ENCODE measurements around the gene CCDC13. TPM values are rescaled to one million over a fixed set of nuclear protein-coding genes. Genes with fewer than 3 reads are reported as not detected.

CCDC13 gene
- total and polyA plus RNA-seq, 2 experiments from 2014 or later, result 0.22 to 1.1 TPM

- Histone ChIP-seq H3K9me2 (ENCODE audit: insufficient read depth) (no peaks in the 10 kb centered on the region), H2AFZ (no peak overlapping the region), H3K4me2 (ENCODE audit: unreplicated experiment) (no peak overlapping the region), H3K36me3 (ENCODE audit: low read depth) (no peaks in the 10 kb centered on the region), H3K79me2 (ENCODE audit: insufficient read depth) (no peaks in the 10 kb centered on the region), H3K27ac (no peak overlapping the region), H3K4me1 (ENCODE audit: insufficient read depth) (peaks cover 3% of the 10 kb centered on the region; the same call in 1 of the 2 replicates), H3K27me3 (replicated peaks; ENCODE audit: insufficient read depth) (no peaks in the 10 kb centered on the region), H3K4me3 (no peak overlapping the region), H3K9ac (no peak overlapping the region), H3F3A (ENCODE audit: insufficient read depth) (peaks cover 12% of the 10 kb centered on the region; the same call in 1 of the 2 replicates), H3K9me3 (ENCODE audit: low read depth) (no peaks in the 10 kb centered on the region), H4K20me1 (ENCODE audit: insufficient read depth) (no peaks in the 10 kb centered on the region)
- no peak for TF ChIP-seq EZH2 (IDR thresholded peaks at IDR 0.05; ENCODE audit: insufficient read depth, poor library complexity, severe bottlenecking)
- no peak for TF ChIP-seq EZH2phosphoT487 (IDR thresholded peaks at IDR 0.05; ENCODE audit: insufficient read depth, low read depth)
- in situ Hi-C loops (cut with MboI), result no loop called here
- DNase-seq, result peak; percentile 65
- 39% methylated on average over 5 of the region's 5 CpGs for WGBS, 2 experiments (ENCODE audit: low coverage in 1 of 2, low lambda C conversion rate in 2 of 2, missing lambda C conversion rate in 2 of 2)
These were observed 17.1 kb downstream of the CCDC13 start for GRCh38 chr3:42755681-42756578.

DNA sequence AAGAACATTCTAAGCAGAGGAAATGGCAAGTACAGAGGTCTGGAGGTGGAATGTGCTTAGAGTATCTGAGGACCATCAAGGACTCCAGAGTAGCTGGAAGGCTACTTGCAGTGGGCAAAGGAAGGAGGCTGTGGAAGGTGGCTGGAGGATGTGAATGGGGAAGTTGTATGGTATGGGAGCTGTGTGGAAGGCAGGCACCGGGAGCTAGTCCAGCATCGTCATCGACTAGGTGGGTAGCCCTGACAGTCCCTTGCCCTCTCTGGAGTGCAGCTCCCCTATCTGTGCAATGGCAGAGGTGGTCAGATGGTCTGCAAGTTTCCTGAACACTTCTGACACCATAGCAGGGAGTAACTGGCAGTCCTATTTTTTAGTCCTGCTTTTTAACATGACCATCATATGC is 19.3 kb downstream of the CCDC13 start:
- H3K36me3 ChIP-seq (ENCODE audit: low read depth), result no peaks in the 10 kb centered on the region
- no peaks in the 10 kb centered on the region for H3K9me2 ChIP-seq (ENCODE audit: insufficient read depth)
- no peaks in the 10 kb centered on the region for H4K20me1 ChIP-seq (ENCODE audit: insufficient read depth)
- H3K4me2 ChIP-seq (ENCODE audit: unreplicated experiment), result no peak overlapping the region
- H3K4me1 ChIP-seq (ENCODE audit: insufficient read depth), result no peaks in the 10 kb centered on the region
- H3K27me3 ChIP-seq (replicated peaks; ENCODE audit: insufficient read depth), result no peaks in the 10 kb centered on the region
- no peak for TF ChIP-seq EZH2 (IDR thresholded peaks at IDR 0.05; ENCODE audit: insufficient read depth, poor library complexity, severe bottlenecking)
- TF ChIP-seq EZH2phosphoT487 (IDR thresholded peaks at IDR 0.05; ENCODE audit: insufficient read depth, low read depth), result no peak
- 93 to 94% methylated on average over 3 of the region's 3 CpGs for WGBS, 2 experiments (ENCODE audit: low coverage in 1 of 2, low lambda C conversion rate in 2 of 2, missing lambda C conversion rate in 2 of 2)
- DNase-seq, result no peak
- H3F3A ChIP-seq (ENCODE audit: insufficient read depth), result no peaks in the 10 kb centered on the region
- H3K79me2 ChIP-seq (ENCODE audit: insufficient read depth), result no peaks in the 10 kb centered on the region
- H2AFZ ChIP-seq, result no peak overlapping the region
- no peak overlapping the region for H3K27ac ChIP-seq
- in situ Hi-C loops (cut with MboI), result no loop called here
- no peak overlapping the region for H3K9ac ChIP-seq
- H3K9me3 ChIP-seq (ENCODE audit: low read depth), result no peaks in the 10 kb centered on the region
- H3K4me3 ChIP-seq, result no peak overlapping the region

GRCh38 chr3:42752961-42753360 is 20.1 kb downstream of the CCDC13 start:
- 84% methylated on average over 4 of the region's 4 CpGs for WGBS, 2 experiments (ENCODE audit: low coverage in 1 of 2, low lambda C conversion rate in 2 of 2, missing lambda C conversion rate in 2 of 2)
- no peak for DNase-seq
- no peak overlapping the region for H3K27ac ChIP-seq
- no peaks in the 10 kb centered on the region for H3K9me2 ChIP-seq (ENCODE audit: insufficient read depth)
- H3K9ac ChIP-seq, result no peak overlapping the region
- H3K4me2 ChIP-seq (ENCODE audit: unreplicated experiment), result no peak overlapping the region
- no peaks in the 10 kb centered on the region for H3K36me3 ChIP-seq (ENCODE audit: low read depth)
- in situ Hi-C loops (cut with MboI), result no loop called here
- no peaks in the 10 kb centered on the region for H3K9me3 ChIP-seq (ENCODE audit: low read depth)
- H3K4me1 ChIP-seq (ENCODE audit: insufficient read depth), result no peaks in the 10 kb centered on the region
- no peaks in the 10 kb centered on the region for H3K27me3 ChIP-seq (replicated peaks; ENCODE audit: insufficient read depth)
- H3K79me2 ChIP-seq (ENCODE audit: insufficient read depth), result no peaks in the 10 kb centered on the region
- H2AFZ ChIP-seq, result no peak overlapping the region
- no peaks in the 10 kb centered on the region for H4K20me1 ChIP-seq (ENCODE audit: insufficient read depth)
- H3F3A ChIP-seq (ENCODE audit: insufficient read depth), result no peaks in the 10 kb centered on the region
- no peak overlapping the region for H3K4me3 ChIP-seq
- no peak for TF ChIP-seq EZH2 (IDR thresholded peaks at IDR 0.05; ENCODE audit: insufficient read depth, poor library complexity, severe bottlenecking)
- TF ChIP-seq EZH2phosphoT487 (IDR thresholded peaks at IDR 0.05; ENCODE audit: insufficient read depth, low read depth), result no peak

GRCh38 chr3:42752441-42752840 is 20.6 kb downstream of the CCDC13 start:
- no peak overlapping the region for H3K4me2 ChIP-seq (ENCODE audit: unreplicated experiment)
- H3K4me1 ChIP-seq (ENCODE audit: insufficient read depth), result 0 out of 2 replicates have a peak, but pooled peaks cover 5% of the 10 kb centered on the region
- H3K36me3 ChIP-seq (ENCODE audit: low read depth), result no peaks in the 10 kb centered on the region
- no peak overlapping the region for H3K4me3 ChIP-seq
- in situ Hi-C loops (cut with MboI), result no loop called here
- no peaks in the 10 kb centered on the region for H3K9me2 ChIP-seq (ENCODE audit: insufficient read depth)
- H3K9me3 ChIP-seq (ENCODE audit: low read depth), result no peaks in the 10 kb centered on the region
- no peaks in the 10 kb centered on the region for H3F3A ChIP-seq (ENCODE audit: insufficient read depth)
- no peaks in the 10 kb centered on the region for H3K27me3 ChIP-seq (replicated peaks; ENCODE audit: insufficient read depth)
- no peaks in the 10 kb centered on the region for H3K79me2 ChIP-seq (ENCODE audit: insufficient read depth)
- 80 to 86% methylated on average over 9 of the region's 9 CpGs for WGBS, 2 experiments (ENCODE audit: low coverage in 1 of 2, low lambda C conversion rate in 2 of 2, missing lambda C conversion rate in 2 of 2)
- no peaks in the 10 kb centered on the region for H4K20me1 ChIP-seq (ENCODE audit: insufficient read depth)
- no peak overlapping the region for H2AFZ ChIP-seq
- H3K9ac ChIP-seq, result no peak overlapping the region
- H3K27ac ChIP-seq, result no peak overlapping the region
- no peak for DNase-seq
- no peak for TF ChIP-seq EZH2phosphoT487 (IDR thresholded peaks at IDR 0.05; ENCODE audit: insufficient read depth, low read depth)
- TF ChIP-seq EZH2 (IDR thresholded peaks at IDR 0.05; ENCODE audit: insufficient read depth, poor library complexity, severe bottlenecking), result no peak

All from GM23248 (cell line).